ENCODE results near the gene TMPRSS15.

DNA sequence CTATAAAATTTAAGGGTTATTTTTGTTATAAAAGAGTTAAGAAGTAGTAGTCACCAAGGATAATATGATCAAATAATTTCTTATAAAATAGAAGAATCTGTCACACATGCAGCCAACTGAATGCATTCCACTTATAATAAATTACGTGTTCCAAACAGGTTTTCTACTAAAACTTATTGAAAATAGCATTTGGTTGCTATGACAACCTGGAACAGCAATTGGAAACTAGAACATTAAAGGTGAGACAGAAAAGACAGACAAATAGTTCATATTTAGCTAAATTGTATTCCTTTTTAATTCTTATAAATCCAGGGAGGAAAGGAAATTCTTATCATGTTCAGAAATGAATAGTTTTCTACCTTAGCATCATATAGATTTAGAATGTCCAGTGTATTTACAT lies 168.0 kb downstream of the TMPRSS15 start:
- TF ChIP-seq FOXP2 (optimal IDR thresholded peaks at IDR 0.05; ENCODE audit: borderline replicate concordance, extremely low read depth, extremely low read length, insufficient read depth) (no peak), SIN3A (IDR thresholded peaks at IDR 0.05; ENCODE audit: borderline replicate concordance, insufficient read depth, low read length) (no peak), POLR2AphosphoS5 (IDR thresholded peaks at IDR 0.05; ENCODE audit: low read depth, low read length) (no peak)

Data from PFSK-1 (cell line).